Neural progenitor cell (in vitro differentiated cells): ENCODE results near the gene NBEA. TPM values are rescaled to one million over a fixed set of nuclear protein-coding genes. Genes with fewer than 3 reads are reported as not detected.

Experiments
- DNase-seq: peaks from one replicate; pipeline ENCODE4 v3.0.0-alpha.2; 2016; ENCODE audit warnings: low spot score
- H2AFZ ChIP-seq: fragments of 200-600 bp; sonication (generic); replicated peaks from 2 replicates; pipeline ENCODE4 v1.6.1; 2016; ENCODE audit warnings: antibody characterized with exemption
- H3F3A ChIP-seq: fragments of 200-600 bp; sonication (generic); 2 replicates; pipeline ENCODE4 v1.6.1; 2016; ENCODE audit warnings: antibody characterized with exemption, low read depth
- H3K27ac ChIP-seq: fragments of 200-600 bp; sonication (generic); 2 replicates; pipeline ENCODE4 v1.5.1; 2016; ENCODE audit warnings: mild to moderate bottlenecking
- H3K27me3 ChIP-seq: fragments of 200-600 bp; sonication (generic); 2 replicates; pipeline ENCODE4 v1.6.1; 2016; ENCODE audit warnings: mild to moderate bottlenecking, moderate library complexity
- H3K36me3 ChIP-seq: fragments of 200-600 bp; sonication (generic); 2 replicates; pipeline ENCODE4 v1.5.1; 2016
- H3K4me1 ChIP-seq: fragments of 200-600 bp; sonication (generic); 2 replicates; pipeline ENCODE4 v1.6.1; 2016; ENCODE audit warnings: mixed run types
- H3K4me2 ChIP-seq: fragments of 200-600 bp; sonication (generic); 2 replicates; pipeline ENCODE4 v1.6.1; 2016
- H3K4me3 ChIP-seq: fragments of 200-600 bp; sonication (generic); 2 replicates; pipeline ENCODE4 v1.5.1; 2016
- H3K79me2 ChIP-seq: fragments of 200-600 bp; sonication (generic); 2 replicates; pipeline ENCODE4 v1.6.1; 2016; ENCODE audit warnings: low read depth
- H3K9ac ChIP-seq: fragments of 200-600 bp; sonication (generic); 2 replicates; pipeline ENCODE4 v1.6.1; 2016
- H3K9me3 ChIP-seq: fragments of 200-600 bp; sonication (generic); 2 replicates; pipeline ENCODE4 v1.5.1; 2016; ENCODE audit warnings: low read depth
- H4K20me1 ChIP-seq: fragments of 200-600 bp; sonication (generic); 2 replicates; pipeline ENCODE4 v1.6.1; 2016; ENCODE audit warnings: low read depth
- H3K27ac Mint-ChIP-seq: 3 replicates; pipeline ENCODE4 v1.8.0; 2021; ENCODE audit warnings: mixed read lengths
- H3K27me3 Mint-ChIP-seq: 2 replicates; pipeline ENCODE4 v1.8.0; 2022; ENCODE audit warnings: low read depth, mild to moderate bottlenecking, inconsistent platforms, moderate library complexity, mixed read lengths; ENCODE audit not compliant: insufficient read depth
- H3K36me3 Mint-ChIP-seq: 3 replicates; pipeline ENCODE4 v1.8.0; 2021; ENCODE audit warnings: mixed read lengths
- H3K4me1 Mint-ChIP-seq: 3 replicates; pipeline ENCODE4 v1.8.0; 2021; ENCODE audit warnings: mixed read lengths
- H3K4me3 Mint-ChIP-seq: 3 replicates; pipeline ENCODE4 v1.8.0; 2021; ENCODE audit warnings: mild to moderate bottlenecking, moderate library complexity, mixed read lengths
- H3K9me3 Mint-ChIP-seq: 3 replicates; pipeline ENCODE4 v1.8.0; 2020; ENCODE audit warnings: mixed read lengths
- CTCF ChIP-seq: fragments of 200-600 bp; sonication (generic); IDR thresholded peaks from 2 replicates; pipeline ENCODE4 v1.5.1; 2017; ENCODE audit warnings: antibody characterized with exemption, mild to moderate bottlenecking
- EZH2 ChIP-seq: fragments of 200-600 bp; sonication (generic); IDR thresholded peaks from 2 replicates; pipeline ENCODE4 v1.6.1; 2017; ENCODE audit warnings: antibody characterized with exemption, mild to moderate bottlenecking, moderate library complexity
- EZH2phosphoT487 ChIP-seq: fragments of 200-600 bp; sonication (generic); IDR thresholded peaks from 2 replicates; pipeline ENCODE4 v1.6.1; 2017; ENCODE audit warnings: antibody characterized with exemption
- total RNA-seq: library from RNA; depleted of rRNA; stranded (reverse); fragments of >200 nt; gene quantifications from 2 replicates; pipeline ENCODE4 v1.2.3, GENCODE V29; 2015; ENCODE audit warnings: low replicate concordance

The NBEA gene
- total RNA-seq, 1 donor from 2014 or later, result 31.0 TPM

DNA sequence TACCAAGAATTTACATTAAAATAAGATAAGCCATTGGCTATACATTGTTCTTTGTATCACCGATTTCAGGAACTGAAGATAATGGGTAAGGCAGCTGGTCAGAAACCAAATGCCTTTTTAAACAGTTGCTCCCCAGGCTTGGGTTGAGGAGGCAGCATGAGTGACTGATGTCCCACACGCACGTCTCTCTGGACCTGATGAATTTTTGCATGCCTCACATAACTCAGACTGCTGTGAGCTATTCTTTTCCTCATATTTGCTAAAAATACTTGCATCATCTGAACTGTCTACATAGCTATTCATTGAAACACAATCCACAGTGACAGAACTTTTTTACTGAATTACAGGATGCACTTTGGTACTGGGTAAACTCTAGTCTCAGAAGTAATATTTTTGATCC is 658.1 kb downstream of the NBEA start:
- DNase-seq, result no peak
- Histone ChIP-seq H3K36me3 (no peaks in the 10 kb centered on the region), H3K9me3 (no peaks in the 10 kb centered on the region), H4K20me1 (no peaks in the 10 kb centered on the region), H3K27ac (no peak overlapping the region), H3K27me3 (no peaks in the 10 kb centered on the region), H2AFZ (no peak overlapping the region), H3K4me3 (no peak overlapping the region), H3K4me2 (no peak overlapping the region), H3K79me2 (no peaks in the 10 kb centered on the region), H3K9ac (no peak overlapping the region), H3F3A (no peaks in the 10 kb centered on the region), H3K4me1 (peaks cover 6% of the 10 kb centered on the region)
- Mint-ChIP-seq H3K4me3 (no peak overlapping the region), H3K4me1 (peaks cover 8% of the 10 kb centered on the region), H3K27me3 (peaks cover 3% of the 10 kb centered on the region), H3K36me3 (peaks cover 2% of the 10 kb centered on the region), H3K27ac (no peak overlapping the region), H3K9me3 (no peaks in the 10 kb centered on the region)
- TF ChIP-seq CTCF, result no peak
- TF ChIP-seq EZH2phosphoT487, result no peak
- TF ChIP-seq EZH2, result no peak

GRCh38 chr13:35603593-35604285 is 661.7 kb downstream of the NBEA start:
- no peak overlapping the region for H3K4me3 ChIP-seq
- H4K20me1 ChIP-seq, result no peaks in the 10 kb centered on the region
- Mint-ChIP-seq H3K36me3 (peaks cover 2% of the 10 kb centered on the region), H3K4me3 (no peak overlapping the region), H3K9me3 (no peaks in the 10 kb centered on the region), H3K27ac (no peak overlapping the region), H3K27me3 (peaks cover 3% of the 10 kb centered on the region), H3K4me1 (peaks cover 4% of the 10 kb centered on the region)
- no peaks in the 10 kb centered on the region for H3K79me2 ChIP-seq
- no peak overlapping the region for H3K4me2 ChIP-seq
- H2AFZ ChIP-seq, result no peak overlapping the region
- no peak for DNase-seq
- H3K27ac ChIP-seq, result no peak overlapping the region
- no peaks in the 10 kb centered on the region for H3F3A ChIP-seq
- H3K27me3 ChIP-seq, result no peaks in the 10 kb centered on the region
- peaks cover 6% of the 10 kb centered on the region for H3K4me1 ChIP-seq
- H3K36me3 ChIP-seq, result peaks cover 4% of the 10 kb centered on the region
- no peaks in the 10 kb centered on the region for H3K9me3 ChIP-seq
- no peak overlapping the region for H3K9ac ChIP-seq
- TF ChIP-seq CTCF (no peak), EZH2 (no peak), EZH2phosphoT487 (no peak)

GRCh38 chr13:35614666-35615065 is 672.6 kb downstream of the NBEA start:
- Mint-ChIP-seq H3K27ac (no peak overlapping the region), H3K4me1 (no peaks in the 10 kb centered on the region), H3K27me3 (no peaks in the 10 kb centered on the region), H3K36me3 (no peaks in the 10 kb centered on the region), H3K4me3 (no peak overlapping the region), H3K9me3 (no peaks in the 10 kb centered on the region)
- H3K9ac ChIP-seq, result no peak overlapping the region
- H3K79me2 ChIP-seq, result no peaks in the 10 kb centered on the region
- H3K4me3 ChIP-seq, result no peak overlapping the region
- no peak overlapping the region for H2AFZ ChIP-seq
- H3K36me3 ChIP-seq, result no peaks in the 10 kb centered on the region
- no peaks in the 10 kb centered on the region for H3K27me3 ChIP-seq
- no peaks in the 10 kb centered on the region for H3F3A ChIP-seq
- H3K27ac ChIP-seq, result no peak overlapping the region
- H4K20me1 ChIP-seq, result no peaks in the 10 kb centered on the region
- TF ChIP-seq EZH2, result no peak
- TF ChIP-seq CTCF, result no peak
- TF ChIP-seq EZH2phosphoT487, result no peak
- no peaks in the 10 kb centered on the region for H3K4me1 ChIP-seq
- H3K4me2 ChIP-seq, result no peak overlapping the region
- no peak for DNase-seq
- H3K9me3 ChIP-seq, result no peaks in the 10 kb centered on the region
